Endothelial cell of umbilical vein (primary cell): Measurements from ENCODE around the gene SETBP1. TPM values are rescaled to one million over a fixed set of nuclear protein-coding genes. Genes with fewer than 3 reads are reported as not detected.

ENCODE experiments used
- BruUV-seq: library from RNA; stranded (reverse); fragments of 400-500 nt; replicated peaks from 2 replicates; lab custom pipeline; 2021; lab: Mats Ljungman, UMichigan
- CTCF ChIA-PET: fragments of 300-600, 350-600 bp; sonication (Branson Sonifier 250); formaldehyde crosslinking; loops from one replicate; lab custom pipeline; 2021; ENCODE audit warnings: antibody characterized with exemption, inconsistent platforms; lab: Charles Lee
- POLR2A ChIA-PET: fragments of 300-600, 350-600 bp; sonication (Branson Sonifier 250); formaldehyde crosslinking; loops from one replicate; lab custom pipeline; 2021; ENCODE audit warnings: antibody characterized with exemption, inconsistent platforms; lab: Charles Lee
- DNase-seq: peaks from one replicate; pipeline ENCODE4 v3.0.0-alpha.2; 2011; ENCODE audit warnings: low read depth, low spot score
- FAIRE-seq: peaks from 2 replicates; lab custom pipeline; 2011; peaks lifted over from hg19 to GRCh38; lab: Jason Lieb, UNC
- H2AFZ ChIP-seq: 2 replicates; pipeline ENCODE4 v1.6.0; 2012; ENCODE audit warnings: low read depth, low read length, control low read depth, inconsistent platforms
- H3K27ac ChIP-seq: 2 replicates; pipeline ENCODE4 v1.5.1; 2011; ENCODE audit warnings: low read depth, mild to moderate bottlenecking, control low read depth, low read length, moderate library complexity; ENCODE audit not compliant: insufficient read depth
- H3K27me3 ChIP-seq, 2 experiments: 2 replicates each; pipeline versions ENCODE4 v1.6.0 to v1.6.1; 2011; ENCODE audit warnings: low read length in 2 of 2, mixed read lengths in 1 of 2; ENCODE audit not compliant: control insufficient read depth in 2 of 2, insufficient read depth in 2 of 2
- H3K36me3 ChIP-seq, 2 experiments: 2 replicates in 1 of 2; 3 replicates in 1 of 2; pipeline ENCODE4 v1.5.1; 2011; ENCODE audit warnings: low read length in 2 of 2, mild to moderate bottlenecking in 1 of 2, moderate library complexity in 1 of 2; ENCODE audit not compliant: control insufficient read depth in 2 of 2, insufficient read depth in 2 of 2; ENCODE audit errors: extremely low read depth in 1 of 2
- H3K4me1 ChIP-seq: 3 replicates; pipeline ENCODE4 v1.5.1; 2011; ENCODE audit warnings: mild to moderate bottlenecking, low read length; ENCODE audit not compliant: control insufficient read depth, insufficient read depth; ENCODE audit errors: extremely low read depth
- H3K4me2 ChIP-seq: 2 replicates; pipeline ENCODE4 v1.6.1; 2011; ENCODE audit warnings: low read length, control low read depth, mixed read lengths; ENCODE audit not compliant: insufficient read depth
- H3K4me3 ChIP-seq, 3 experiments: fragments of 200-600 bp in 1 of 3; sonication (generic), shearing (Covaris generic) in 1 of 3; replicated peaks in 1 of 3; 2 replicates each; pipeline ENCODE4 v1.5.1; 2011 to 2016; ENCODE audit warnings: control low read depth in 3 of 3, low read length in 3 of 3, mild to moderate bottlenecking in 2 of 3, inconsistent platforms in 1 of 3, low read depth in 1 of 3, moderate library complexity in 1 of 3; ENCODE audit not compliant: insufficient read depth in 1 of 3
- H3K79me2 ChIP-seq: 2 replicates; pipeline ENCODE4 v1.6.0; 2012; ENCODE audit warnings: low read length, inconsistent platforms; ENCODE audit not compliant: control insufficient read depth, insufficient read depth
- H3K9ac ChIP-seq: replicated peaks from 2 replicates; pipeline ENCODE3; 2011; ENCODE audit warnings: low read length, control low read depth; ENCODE audit not compliant: insufficient read depth; ENCODE audit errors: extremely low read depth
- H3K9me1 ChIP-seq: replicated peaks from 3 replicates; pipeline ENCODE4 v1.6.0; 2011; ENCODE audit warnings: mild to moderate bottlenecking, low read length; ENCODE audit not compliant: control insufficient read depth, insufficient read depth; ENCODE audit errors: extremely low read depth
- H3K9me3 ChIP-seq: replicated peaks from 2 replicates; pipeline ENCODE4 v1.5.1; 2012; ENCODE audit warnings: low read length, inconsistent platforms; ENCODE audit not compliant: control insufficient read depth, insufficient read depth
- H4K20me1 ChIP-seq: replicated peaks from 2 replicates; pipeline ENCODE3; 2011; ENCODE audit warnings: mild to moderate bottlenecking, low read length; ENCODE audit not compliant: control insufficient read depth, insufficient read depth; ENCODE audit errors: extremely low read depth
- CTCF ChIP-seq, 2 donors: IDR thresholded peaks; 1 replicate in 1 of 2; 2 replicates in 1 of 2; pipeline ENCODE4 v1.5.1; 2011; ENCODE audit warnings: low read length in 2 of 2, mild to moderate bottlenecking in 2 of 2, moderate library complexity in 2 of 2, control low read depth in 1 of 2, inconsistent platforms in 1 of 2, low read depth in 1 of 2; ENCODE audit not compliant: insufficient read depth in 1 of 2; ENCODE audit errors: extremely low read depth in 1 of 2
- EZH2 ChIP-seq: IDR thresholded peaks from 2 replicates; pipeline ENCODE4 v1.6.1; 2012; ENCODE audit warnings: borderline replicate concordance, low read depth, mild to moderate bottlenecking, moderate library complexity, low read length, inconsistent platforms; ENCODE audit not compliant: severe bottlenecking
- FOS ChIP-seq: IDR thresholded peaks from 2 replicates; pipeline ENCODE4 v1.6.1; 2011; ENCODE audit warnings: mild to moderate bottlenecking, low read length, moderate library complexity, borderline replicate concordance; ENCODE audit not compliant: insufficient read depth
- GATA2 ChIP-seq: IDR thresholded peaks from 2 replicates; pipeline ENCODE4 v1.7.0; 2011; ENCODE audit warnings: low read depth, mild to moderate bottlenecking, moderate library complexity, mixed read lengths, low read length; ENCODE audit not compliant: insufficient read length, insufficient read depth
- JUN ChIP-seq: IDR thresholded peaks from 2 replicates; pipeline ENCODE4 v1.6.1; 2011; ENCODE audit warnings: borderline replicate concordance, low read depth; ENCODE audit not compliant: insufficient read length, insufficient read depth
- MYC ChIP-seq: IDR thresholded peaks from one replicate; pipeline ENCODE4 v1.6.1; 2011; ENCODE audit warnings: mild to moderate bottlenecking, low read depth, low read length
- POLR2A ChIP-seq: IDR thresholded peaks from 2 replicates; pipeline ENCODE4 v1.6.1; 2012; ENCODE audit warnings: low read depth, mild to moderate bottlenecking, control low read depth, low read length
- POLR2AphosphoS5 ChIP-seq: IDR thresholded peaks from 2 replicates; pipeline ENCODE4 v1.6.1; 2012; ENCODE audit warnings: low read depth, mild to moderate bottlenecking, control low read depth, low read length, moderate library complexity; ENCODE audit not compliant: insufficient read depth
- dilution Hi-C: fragments of 300-500 bp; cut with MboI; formaldehyde crosslinking; loops from one replicate; pipeline ENCODE4 v1.15.0; 2019; ENCODE audit warnings: low sequenced_read_pairs; ENCODE audit not compliant: extremely low pct_ligation_motif_present
- intact Hi-C: fragments of 100-400 bp; cut with micrococcal nuclease; formaldehyde crosslinking; loops from one replicate; pipeline ENCODE4 v1.10.0; 2022
- polyA plus RNA-seq, 4 experiments: library from polyadenylated mRNA; depleted of rRNA in 3 of 4; stranded (reverse) in 3 of 4; unstranded in 1 of 4; fragments of >200 nt; gene quantifications; 2 replicates each; pipeline versions ENCODE4 v1.2.1 to v1.2.3, GENCODE V29; 2011 to 2012; ENCODE audit warnings: missing spikeins in 1 of 4
- total RNA-seq: library from RNA; stranded (reverse); gene quantifications from 2 replicates; pipeline ENCODE4 v1.2.3, GENCODE V29; 2021
- TF ChIP-seq, protein P1 (sequence below): IDR thresholded peaks from 2 replicates; pipeline ENCODE4 v1.6.1; 2011; ENCODE audit not compliant: insufficient read depth, insufficient read length

The SETBP1 gene
- total and polyA plus RNA-seq, 2 donors (not counting 3 experiments of a cell fraction or from before 2014, with no cell fraction given): 0.76 to 3.1 TPM

DNA sequence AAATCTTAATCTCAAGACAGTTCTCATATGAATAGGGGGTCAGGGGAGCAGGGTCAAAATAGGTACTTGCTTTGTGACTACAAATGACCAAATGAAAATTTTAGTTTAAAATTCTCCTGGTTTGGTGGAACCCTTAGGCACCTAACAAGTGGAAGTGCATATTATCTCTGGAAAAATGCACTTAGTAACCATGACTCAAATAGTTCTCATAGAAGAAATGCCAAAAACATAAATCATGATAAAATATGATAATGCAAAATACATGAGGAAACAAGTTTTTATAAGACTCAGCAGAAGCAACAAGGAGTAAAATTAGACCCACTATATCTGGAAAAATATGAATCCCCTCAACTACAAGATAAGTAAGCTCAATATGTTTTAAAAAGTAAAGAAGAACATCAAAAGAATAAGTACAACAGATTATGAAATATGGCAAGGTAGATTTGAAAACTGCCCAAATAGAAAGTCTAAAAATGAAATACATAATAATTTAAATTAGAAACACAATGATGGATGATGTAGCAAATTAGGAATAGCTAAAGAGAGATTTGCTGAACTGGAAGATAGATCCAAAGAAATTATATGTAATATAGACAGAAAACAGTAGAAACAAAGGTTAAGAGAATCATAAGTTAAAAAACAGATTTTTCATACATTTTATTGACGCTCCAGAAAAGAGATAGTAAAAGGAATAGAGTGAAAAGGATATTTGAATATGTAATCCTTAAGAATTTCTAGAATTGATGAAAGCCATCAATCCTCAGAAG lies 308.3 kb downstream of the SETBP1 start:
- H3K9me3 ChIP-seq: no peaks in the 10 kb centered on the region
- FAIRE-seq (no peak), DNase-seq (no peak)
- H3K27me3 ChIP-seq: no peaks in the 10 kb centered on the region
- no peaks in the 10 kb centered on the region for H3K4me1 ChIP-seq
- no peak overlapping the region for H3K4me2 ChIP-seq
- BruUV-seq: no TSS peak
- no peaks in the 10 kb centered on the region for H3K9me1 ChIP-seq
- intact Hi-C loops (no loop called here), dilution Hi-C loops (no loop called here)
- H4K20me1 ChIP-seq: no peaks in the 10 kb centered on the region
- POLR2A ChIA-PET: no interaction called here
- no peak overlapping the region for H3K4me3 ChIP-seq
- no peak overlapping the region for H2AFZ ChIP-seq
- TF ChIP-seq MYC (no peak), JUN (no peak), POLR2A (no peak), EZH2 (no peak), POLR2AphosphoS5 (no peak), FOS (no peak), GATA2 (no peak), CTCF (IDR thresholded peaks at IDR 0.05; ENCODE audit: extremely low read depth in 1 of 2, insufficient read depth in 1 of 2, low read depth in 1 of 2, low read length in 2 of 2) (no peak)
- TF ChIP-seq, protein P1, sequence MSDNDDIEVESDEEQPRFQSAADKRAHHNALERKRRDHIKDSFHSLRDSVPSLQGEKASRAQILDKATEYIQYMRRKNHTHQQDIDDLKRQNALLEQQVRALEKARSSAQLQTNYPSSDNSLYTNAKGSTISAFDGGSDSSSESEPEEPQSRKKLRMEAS: no peak
- CTCF ChIA-PET: no interaction called here
- H3K79me2 ChIP-seq: no peaks in the 10 kb centered on the region
- no peak overlapping the region for H3K9ac ChIP-seq
- no peaks in the 10 kb centered on the region for H3K36me3 ChIP-seq
- H3K27ac ChIP-seq: no peak overlapping the region
